ENCODE measurements around the gene KCNS1. TPM values are rescaled to one million over a fixed set of nuclear protein-coding genes. Genes with fewer than 3 reads are reported as not detected.
A peak's percentile ranks its signal among the peaks of the same experiment; 100 is the strongest.
"Not testable (repeated sequence)": the region's sequence is repeated elsewhere in the genome, so short reads cannot be mapped to it uniquely, and the experiment has no call there.

Gene KCNS1, protein sequence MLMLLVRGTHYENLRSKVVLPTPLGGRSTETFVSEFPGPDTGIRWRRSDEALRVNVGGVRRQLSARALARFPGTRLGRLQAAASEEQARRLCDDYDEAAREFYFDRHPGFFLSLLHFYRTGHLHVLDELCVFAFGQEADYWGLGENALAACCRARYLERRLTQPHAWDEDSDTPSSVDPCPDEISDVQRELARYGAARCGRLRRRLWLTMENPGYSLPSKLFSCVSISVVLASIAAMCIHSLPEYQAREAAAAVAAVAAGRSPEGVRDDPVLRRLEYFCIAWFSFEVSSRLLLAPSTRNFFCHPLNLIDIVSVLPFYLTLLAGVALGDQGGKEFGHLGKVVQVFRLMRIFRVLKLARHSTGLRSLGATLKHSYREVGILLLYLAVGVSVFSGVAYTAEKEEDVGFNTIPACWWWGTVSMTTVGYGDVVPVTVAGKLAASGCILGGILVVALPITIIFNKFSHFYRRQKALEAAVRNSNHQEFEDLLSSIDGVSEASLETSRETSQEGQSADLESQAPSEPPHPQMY
- total RNA-seq = 0.49 and 0.51 TPM in 2 replicates

- H3K4me1 Mint-ChIP-seq (ENCODE audit: low read depth) = peaks cover 7% of the 10 kb centered on the region
- peaks cover 48% of the 10 kb centered on the region for H3K27me3 Mint-ChIP-seq (ENCODE audit: insufficient read depth)
- intact Hi-C loops (cut with micrococcal nuclease) = no loop called here
- H3K27ac Mint-ChIP-seq = no peak within 1 kb of the TSS
- no peaks in the 10 kb centered on the region for H3K9me3 Mint-ChIP-seq
- peaks cover 2% of the 10 kb centered on the region for H3K36me3 Mint-ChIP-seq (ENCODE audit: low read depth)
- H3K4me3 Mint-ChIP-seq = no peak within 1 kb of the TSS
- no peak for DNase-seq (ENCODE audit: low spot score)
Measured at GRCh38 chr20:45100563-45101245, at the start of gene KCNS1. KCNS1 (minus strand) TSS chr20:45101127; CDS start chr20:45099236, 1,891 bp downstream.

- Mint-ChIP-seq H3K27ac (no peak overlapping the region), H3K36me3 (ENCODE audit: low read depth) (no peaks in the 10 kb centered on the region), H3K4me3 (no peak overlapping the region), H3K27me3 (ENCODE audit: insufficient read depth) (peaks cover 14% of the 10 kb centered on the region), H3K4me1 (ENCODE audit: low read depth) (no peaks in the 10 kb centered on the region), H3K9me3 (no peaks in the 10 kb centered on the region)
- DNase-seq (ENCODE audit: low spot score) = no peak
- intact Hi-C loops (cut with micrococcal nuclease) = no loop called here
Measured at GRCh38 chr20:45149062-45149461, 48.1 kb upstream of the KCNS1 start.

- Mint-ChIP-seq H3K27ac (no peak overlapping the region), H3K4me3 (no peak overlapping the region), H3K36me3 (ENCODE audit: low read depth) (no peaks in the 10 kb centered on the region), H3K9me3 (no peaks in the 10 kb centered on the region), H3K27me3 (ENCODE audit: insufficient read depth) (peaks cover 11% of the 10 kb centered on the region), H3K4me1 (ENCODE audit: low read depth) (no peaks in the 10 kb centered on the region)
- DNase-seq (ENCODE audit: low spot score) = no peak
- intact Hi-C loops (cut with micrococcal nuclease) = no loop called here
Measured at GRCh38 chr20:45140836-45141235, 39.9 kb upstream of the KCNS1 start.

DNA sequence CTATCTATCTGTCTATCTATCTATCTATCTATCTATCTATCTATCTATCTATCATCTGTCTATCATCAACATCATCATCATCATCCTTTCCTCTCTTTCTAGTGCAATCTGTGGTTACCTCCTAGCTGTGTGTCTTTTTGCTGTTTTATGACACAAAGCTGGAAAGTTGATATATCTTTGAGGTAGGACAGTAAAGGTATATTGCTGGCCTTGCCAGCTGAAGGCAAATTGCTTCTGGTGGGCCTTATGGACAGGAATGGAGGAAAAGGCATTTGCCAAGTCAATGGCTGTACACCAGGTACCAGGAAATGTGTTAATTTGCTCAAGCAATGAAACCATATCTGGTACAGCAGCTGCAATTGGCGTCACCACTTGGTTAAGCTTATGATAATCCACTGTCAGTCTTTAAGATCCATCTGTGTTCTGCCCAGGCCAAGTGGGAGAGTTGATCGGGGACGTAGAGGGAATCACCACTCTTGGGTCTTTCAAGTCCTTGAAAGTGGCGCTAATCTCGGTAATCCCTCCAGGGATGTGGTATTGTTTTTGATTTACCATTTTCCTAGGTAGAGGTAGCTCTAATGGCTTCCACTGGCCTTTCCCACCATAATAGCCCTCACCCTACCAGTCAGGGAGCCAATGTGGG lies 38.9 kb upstream of the KCNS1 start:
- not testable (repeated sequence) for H3K36me3 Mint-ChIP-seq (ENCODE audit: low read depth); H3K27me3 Mint-ChIP-seq (ENCODE audit: insufficient read depth); H3K27ac Mint-ChIP-seq; DNase-seq (ENCODE audit: low spot score); H3K9me3 Mint-ChIP-seq; H3K4me3 Mint-ChIP-seq; H3K4me1 Mint-ChIP-seq (ENCODE audit: low read depth)
- intact Hi-C loops (cut with micrococcal nuclease) = loop anchor here (10.0 kb wide), 1 partner anchor 85 kb away; the partner anchor contains the start of gene SEMG2

- Mint-ChIP-seq H3K9me3 (no peaks in the 10 kb centered on the region), H3K27ac (no peak overlapping the region), H3K27me3 (ENCODE audit: insufficient read depth) (peaks cover 10% of the 10 kb centered on the region), H3K4me1 (ENCODE audit: low read depth) (no peaks in the 10 kb centered on the region), H3K36me3 (ENCODE audit: low read depth) (no peaks in the 10 kb centered on the region), H3K4me3 (no peak overlapping the region)
- peak; percentile 46 for DNase-seq (ENCODE audit: low spot score)
- intact Hi-C loops (cut with micrococcal nuclease) = loop anchor here (1.0 to 10.0 kb wide), 2 partner anchors 86 to 153 kb away; partner anchors contain the start of gene SEMG2
Measured at GRCh38 chr20:45138561-45139300, 37.8 kb upstream of the KCNS1 start.

DNA sequence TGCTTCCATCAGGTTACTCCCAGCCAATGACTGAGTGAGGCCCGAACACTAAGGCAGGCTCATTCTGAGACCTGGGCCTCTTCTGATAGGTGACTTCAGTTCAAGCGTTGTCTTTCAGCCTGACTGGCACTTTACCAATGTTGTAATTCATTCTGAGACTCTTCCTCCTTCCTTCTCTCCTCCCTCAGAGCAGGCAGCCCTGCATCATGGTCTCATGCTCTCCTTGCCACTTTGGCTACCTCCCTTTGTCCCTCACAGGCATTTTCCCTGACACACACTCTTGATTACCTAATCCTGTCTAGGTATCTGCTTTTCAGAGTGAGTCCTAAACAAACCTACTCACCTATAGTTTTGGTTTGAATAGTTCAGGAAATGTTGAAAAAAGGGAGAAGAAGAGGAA lies 36.0 kb upstream of the KCNS1 start:
- Mint-ChIP-seq H3K36me3 (ENCODE audit: low read depth) (no peaks in the 10 kb centered on the region), H3K27ac (no peak overlapping the region), H3K27me3 (ENCODE audit: insufficient read depth) (peaks cover 22% of the 10 kb centered on the region), H3K4me3 (no peak overlapping the region), H3K4me1 (ENCODE audit: low read depth) (no peaks in the 10 kb centered on the region), H3K9me3 (no peaks in the 10 kb centered on the region)
- DNase-seq (ENCODE audit: low spot score) = no peak
- intact Hi-C loops (cut with micrococcal nuclease) = loop anchor here (10.0 kb wide), 1 partner anchor 88 kb away; the partner anchor contains the start of gene SEMG2

DNA sequence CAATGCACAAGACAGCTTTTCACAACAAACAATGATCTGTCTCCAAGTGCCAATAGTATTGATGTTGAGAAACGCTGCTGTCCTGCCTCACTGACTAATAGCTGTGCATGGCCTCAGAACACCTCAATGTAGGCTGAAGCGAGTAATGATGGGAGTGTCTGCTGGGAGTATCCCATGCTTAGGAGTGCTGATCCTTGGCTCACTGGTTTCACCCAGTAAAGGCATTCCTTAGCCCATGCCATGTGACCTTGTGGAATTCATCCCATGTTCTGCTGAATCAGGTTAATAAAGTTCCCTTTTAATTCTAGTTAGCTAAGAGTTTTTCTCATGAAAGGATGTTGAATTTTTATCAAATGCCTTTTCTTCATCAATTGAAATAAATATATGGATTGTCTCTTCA lies 27.2 kb upstream of the KCNS1 start:
- Mint-ChIP-seq H3K36me3 (ENCODE audit: low read depth) (no peaks in the 10 kb centered on the region), H3K4me3 (no peak overlapping the region), H3K27ac (no peak overlapping the region), H3K4me1 (ENCODE audit: low read depth) (no peaks in the 10 kb centered on the region), H3K9me3 (no peaks in the 10 kb centered on the region), H3K27me3 (ENCODE audit: insufficient read depth) (peaks cover 42% of the 10 kb centered on the region)
- DNase-seq (ENCODE audit: low spot score) = no peak
- intact Hi-C loops (cut with micrococcal nuclease) = no loop called here

DNA sequence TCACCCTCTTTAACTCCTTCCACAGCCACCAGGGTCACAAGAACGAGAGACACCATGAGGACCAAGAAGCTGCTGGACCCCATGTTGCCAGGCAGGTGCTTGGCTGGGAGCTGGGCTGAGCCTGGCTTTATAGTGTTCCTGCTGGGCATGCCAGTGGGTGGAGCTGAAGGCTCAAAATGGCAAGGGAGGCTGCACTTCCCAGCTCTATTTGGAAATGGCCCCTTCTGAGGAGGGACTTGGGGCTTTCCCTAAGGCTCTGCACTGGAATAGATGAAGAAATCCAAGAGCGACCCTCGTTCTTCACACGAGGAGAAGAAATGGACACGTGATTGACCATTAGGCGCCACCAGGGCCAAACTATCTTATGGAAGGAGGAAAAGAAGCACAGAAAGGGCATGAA lies 23.4 kb upstream of the KCNS1 start, which contains the start of gene WFDC12:
Gene WFDC12, minus strand, starts transcription at position 101 of the 400 bp plus-strand sequence. Its CDS starts 18 bp downstream, at position 83.
- intact Hi-C loops (cut with micrococcal nuclease) = no loop called here

GRCh38 chr20:45121388-45121787 lies 20.5 kb upstream of the KCNS1 start:
- intact Hi-C loops (cut with micrococcal nuclease) = no loop called here
- no peaks in the 10 kb centered on the region for H3K36me3 Mint-ChIP-seq (ENCODE audit: low read depth)
- no peak for DNase-seq (ENCODE audit: low spot score)
- no peaks in the 10 kb centered on the region for H3K9me3 Mint-ChIP-seq
- H3K27me3 Mint-ChIP-seq (ENCODE audit: insufficient read depth) = peaks cover 33% of the 10 kb centered on the region
- no peak overlapping the region for H3K27ac Mint-ChIP-seq
- H3K4me3 Mint-ChIP-seq = no peak overlapping the region
- no peaks in the 10 kb centered on the region for H3K4me1 Mint-ChIP-seq (ENCODE audit: low read depth)

More for the DNA sequence above, 23.4 kb upstream of the KCNS1 start, which contains the start of gene WFDC12:
- Mint-ChIP-seq H3K36me3 (ENCODE audit: low read depth) (no peaks in the 10 kb centered on the region), H3K9me3 (no peaks in the 10 kb centered on the region), H3K27me3 (ENCODE audit: insufficient read depth) (peaks cover 35% of the 10 kb centered on the region), H3K4me3 (no peak within 1 kb of the TSS), H3K27ac (no peak within 1 kb of the TSS), H3K4me1 (ENCODE audit: low read depth) (no peaks in the 10 kb centered on the region)
- DNase-seq (ENCODE audit: low spot score) = no peak

DNA sequence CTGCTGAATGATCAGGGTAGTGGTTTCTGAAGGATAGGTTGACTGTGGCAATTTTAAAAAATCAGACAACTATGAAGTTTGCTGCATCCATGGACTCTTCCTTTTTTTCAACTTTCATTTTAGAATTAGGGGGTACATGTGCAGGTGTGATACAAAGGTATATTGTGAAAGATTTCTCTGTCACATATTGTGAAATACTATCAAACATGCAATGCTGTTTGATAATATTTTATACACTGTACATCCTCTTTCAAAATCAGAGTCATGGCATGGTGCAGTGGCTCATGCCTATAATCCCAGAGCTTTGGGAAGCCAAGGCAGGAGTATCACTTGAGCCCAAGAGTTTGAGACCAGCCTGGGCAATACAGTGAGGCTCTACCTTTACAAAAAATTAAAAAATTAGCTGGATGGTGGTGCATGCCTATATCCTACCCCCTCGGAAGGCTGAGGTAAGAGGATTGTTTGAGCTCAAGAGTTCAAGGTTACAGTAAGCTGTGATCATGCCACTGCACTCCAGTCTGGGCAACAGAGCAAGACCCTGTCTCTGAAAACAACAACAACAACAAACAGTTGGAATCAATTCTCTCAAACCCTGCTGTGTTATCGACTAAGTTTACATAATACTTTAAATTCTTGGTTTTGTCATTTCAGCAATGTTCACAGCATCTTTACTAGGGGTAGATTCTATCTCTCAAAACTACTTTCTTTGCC lies 18.8 kb upstream of the KCNS1 start:
- peaks cover 23% of the 10 kb centered on the region for H3K27me3 Mint-ChIP-seq (ENCODE audit: insufficient read depth)
- H3K4me3 Mint-ChIP-seq = no peak overlapping the region
- H3K9me3 Mint-ChIP-seq = no peaks in the 10 kb centered on the region
- no peak for DNase-seq (ENCODE audit: low spot score)
- no peak overlapping the region for H3K27ac Mint-ChIP-seq
- no peaks in the 10 kb centered on the region for H3K4me1 Mint-ChIP-seq (ENCODE audit: low read depth)
- H3K36me3 Mint-ChIP-seq (ENCODE audit: low read depth) = no peaks in the 10 kb centered on the region
- intact Hi-C loops (cut with micrococcal nuclease) = no loop called here

- intact Hi-C loops (cut with micrococcal nuclease) = no loop called here
- Mint-ChIP-seq H3K27ac (no peak overlapping the region), H3K4me1 (ENCODE audit: low read depth) (no peaks in the 10 kb centered on the region), H3K27me3 (ENCODE audit: insufficient read depth) (peaks cover 20% of the 10 kb centered on the region), H3K36me3 (ENCODE audit: low read depth) (no peaks in the 10 kb centered on the region), H3K9me3 (no peaks in the 10 kb centered on the region), H3K4me3 (no peak overlapping the region)
- DNase-seq (ENCODE audit: low spot score) = no peak
Measured at GRCh38 chr20:45118028-45118427, 17.1 kb upstream of the KCNS1 start.

DNA sequence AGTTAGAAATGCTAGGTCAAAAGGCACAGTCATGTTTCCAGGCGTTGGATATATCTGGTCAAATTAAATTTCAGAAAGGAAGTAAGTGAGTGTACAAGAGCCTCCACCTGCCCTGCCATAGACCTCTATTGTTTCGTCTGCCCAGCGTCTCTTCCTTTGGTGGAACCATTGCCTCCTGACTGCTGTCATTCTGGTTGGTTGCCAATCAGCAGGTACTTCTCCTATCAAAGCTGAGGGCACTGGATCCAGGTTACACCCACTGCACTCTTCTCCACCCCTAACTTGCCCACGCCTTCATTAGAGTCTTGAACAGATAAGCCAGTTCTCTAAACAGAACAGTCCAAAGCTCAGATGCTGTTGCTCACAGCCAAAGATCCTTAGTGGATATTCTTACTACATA lies 16.7 kb upstream of the KCNS1 start:
- intact Hi-C loops (cut with micrococcal nuclease) = no loop called here
- no peak for DNase-seq (ENCODE audit: low spot score)
- H3K4me1 Mint-ChIP-seq (ENCODE audit: low read depth) = no peaks in the 10 kb centered on the region
- peaks cover 19% of the 10 kb centered on the region for H3K27me3 Mint-ChIP-seq (ENCODE audit: insufficient read depth)
- H3K27ac Mint-ChIP-seq = no peak overlapping the region
- H3K9me3 Mint-ChIP-seq = no peaks in the 10 kb centered on the region
- H3K36me3 Mint-ChIP-seq (ENCODE audit: low read depth) = no peaks in the 10 kb centered on the region
- no peak overlapping the region for H3K4me3 Mint-ChIP-seq

All from activated T-helper 1 cell treated with anti-CD3 and anti-CD28 coated beads, Interleukin-12 subunit alpha, Interleukin-12 subunit beta, Interleukin-2, Interleukin-4 antibody, amounts not matched to agents 30 ng/mL and 10 ng/mL and 1 ng/mL, durations not matched to agents 14 hours and 24 hours and 36 hours (primary cell).